ENCODE measurements around the gene TAF11L14.

TAF11L14 gene

DNA sequence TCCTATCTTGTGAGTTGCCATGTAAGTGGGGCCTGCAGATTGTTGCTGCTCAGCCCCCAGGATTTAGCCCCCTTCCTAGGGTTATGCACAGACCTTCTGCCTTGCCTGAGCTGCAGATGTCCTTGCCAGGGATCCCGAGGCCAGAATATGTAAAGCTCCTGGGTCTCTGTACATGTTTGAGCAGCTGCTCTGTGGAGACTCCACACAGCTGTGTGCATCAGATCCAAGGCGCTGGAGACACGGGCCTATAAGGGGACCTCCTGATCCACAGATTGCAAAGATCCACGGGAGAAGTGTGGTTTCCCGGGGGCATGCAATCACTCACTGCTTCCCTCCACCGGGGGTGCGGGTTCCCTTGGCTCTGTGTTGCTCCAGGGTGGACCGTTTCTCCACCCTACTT is 28.9 kb downstream of the TAF11L14 start:
- no peak for TF ChIP-seq BHLHE40 (IDR thresholded peaks at IDR 0.05; ENCODE audit: borderline replicate concordance)
- TF ChIP-seq CTBP1 (IDR thresholded peaks at IDR 0.05; ENCODE audit: borderline replicate concordance), result no peak
- no peak for TF ChIP-seq ARNT (IDR thresholded peaks at IDR 0.05)
- TF ChIP-seq LEF1 (IDR thresholded peaks at IDR 0.05; ENCODE audit: borderline replicate concordance), result no peak
- TF ChIP-seq SUZ12 (IDR thresholded peaks at IDR 0.05), result no peak
- no peak for TF ChIP-seq ZNF384 (IDR thresholded peaks at IDR 0.05)
- TF ChIP-seq FOXM1 (IDR thresholded peaks at IDR 0.05; ENCODE audit: borderline replicate concordance), result no peak
- no peak for TF ChIP-seq L3MBTL2 (conservative IDR thresholded peaks at IDR 0.05)
- TF ChIP-seq SP1 (IDR thresholded peaks at IDR 0.05), result no peak
- TF ChIP-seq FOXA1 (IDR thresholded peaks at IDR 0.05), result no peak
- TF ChIP-seq NFRKB (IDR thresholded peaks at IDR 0.05), result no peak
- TF ChIP-seq ELF4 (IDR thresholded peaks at IDR 0.05), result no peak
- TF ChIP-seq, protein P1, sequence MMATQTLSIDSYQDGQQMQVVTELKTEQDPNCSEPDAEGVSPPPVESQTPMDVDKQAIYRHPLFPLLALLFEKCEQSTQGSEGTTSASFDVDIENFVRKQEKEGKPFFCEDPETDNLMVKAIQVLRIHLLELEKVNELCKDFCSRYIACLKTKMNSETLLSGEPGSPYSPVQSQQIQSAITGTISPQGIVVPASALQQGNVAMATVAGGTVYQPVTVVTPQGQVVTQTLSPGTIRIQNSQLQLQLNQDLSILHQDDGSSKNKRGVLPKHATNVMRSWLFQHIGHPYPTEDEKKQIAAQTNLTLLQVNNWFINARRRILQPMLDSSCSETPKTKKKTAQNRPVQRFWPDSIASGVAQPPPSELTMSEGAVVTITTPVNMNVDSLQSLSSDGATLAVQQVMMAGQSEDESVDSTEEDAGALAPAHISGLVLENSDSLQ (IDR thresholded peaks at IDR 0.05), result no peak
- TF ChIP-seq FOXK2 (IDR thresholded peaks at IDR 0.05), result no peak
- no peak for TF ChIP-seq HDGF (IDR thresholded peaks at IDR 0.05; ENCODE audit: borderline replicate concordance)
- DNase-seq (ENCODE audit: extremely low spot score), result no peak
- ChIA-PET CTCF (no interaction called here), POLR2A (no interaction called here)

DNA sequence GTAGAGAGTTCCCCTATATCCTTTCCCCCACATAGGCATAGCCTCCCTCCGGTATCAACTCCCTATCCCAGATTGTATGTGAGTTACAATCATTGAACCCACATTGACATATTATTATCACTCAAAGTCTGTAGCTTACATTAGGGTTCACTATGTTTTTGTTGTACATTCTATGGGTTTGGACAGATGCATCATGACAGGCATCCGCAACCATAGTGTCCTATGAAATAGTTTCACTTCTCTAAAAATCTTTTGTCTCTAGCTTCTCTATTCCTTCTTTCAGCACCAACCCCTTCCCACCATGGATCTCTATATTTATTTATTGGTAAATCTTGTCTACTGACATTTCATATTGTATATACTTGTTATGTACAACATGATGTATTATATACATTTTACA is 31.6 kb downstream of the TAF11L14 start:
- no peak for DNase-seq (ENCODE audit: extremely low spot score)
- no peak for TF ChIP-seq ARNT (IDR thresholded peaks at IDR 0.05)
- no peak for TF ChIP-seq FOXK2 (IDR thresholded peaks at IDR 0.05)
- TF ChIP-seq ZNF384 (IDR thresholded peaks at IDR 0.05), result no peak
- TF ChIP-seq SUZ12 (IDR thresholded peaks at IDR 0.05), result no peak
- TF ChIP-seq, protein P1 (IDR thresholded peaks at IDR 0.05), result no peak
- TF ChIP-seq FOXM1 (IDR thresholded peaks at IDR 0.05; ENCODE audit: borderline replicate concordance), result no peak
- no peak for TF ChIP-seq L3MBTL2 (conservative IDR thresholded peaks at IDR 0.05)
- TF ChIP-seq TARDBP (IDR thresholded peaks at IDR 0.05), result no peak
- no peak for TF ChIP-seq LEF1 (IDR thresholded peaks at IDR 0.05; ENCODE audit: borderline replicate concordance)
- TF ChIP-seq ELF4 (IDR thresholded peaks at IDR 0.05), result no peak
- TF ChIP-seq CTBP1 (IDR thresholded peaks at IDR 0.05; ENCODE audit: borderline replicate concordance), result no peak
- TF ChIP-seq BHLHE40 (IDR thresholded peaks at IDR 0.05; ENCODE audit: borderline replicate concordance), result no peak
- TF ChIP-seq FOXA1 (IDR thresholded peaks at IDR 0.05), result no peak
- no peak for TF ChIP-seq NFRKB (IDR thresholded peaks at IDR 0.05)
- TF ChIP-seq HDGF (IDR thresholded peaks at IDR 0.05; ENCODE audit: borderline replicate concordance), result no peak
- TF ChIP-seq SP1 (IDR thresholded peaks at IDR 0.05), result no peak
- CTCF ChIA-PET, result no interaction called here
- POLR2A ChIA-PET, result no interaction called here

DNA sequence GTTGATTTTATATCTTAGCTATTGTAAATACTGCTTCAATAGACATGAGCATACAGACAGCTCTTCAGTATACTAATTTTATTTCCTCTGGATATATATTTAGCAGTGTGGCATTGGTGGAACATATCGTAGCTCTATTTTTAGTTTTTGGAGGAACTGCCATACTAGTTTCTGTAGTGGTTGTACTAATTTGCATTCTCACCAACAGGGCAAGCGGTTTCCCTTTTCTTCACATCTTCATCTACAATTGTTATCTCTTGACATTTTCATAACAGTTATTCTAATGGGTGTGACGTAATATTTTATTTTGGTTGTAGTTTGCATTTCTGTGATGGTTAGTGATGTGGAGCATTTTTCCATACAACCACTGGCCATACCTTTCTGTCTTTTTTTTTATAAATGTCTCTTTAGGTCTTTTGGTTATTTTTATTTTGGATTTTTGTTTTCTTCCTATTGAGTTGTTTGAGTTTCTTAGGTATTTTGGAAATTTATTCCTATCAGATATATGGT is 32.5 kb downstream of the TAF11L14 start:
- ChIA-PET CTCF (no interaction called here), POLR2A (no interaction called here)
- DNase-seq (ENCODE audit: extremely low spot score), result no peak
- TF ChIP-seq, protein P1 (IDR thresholded peaks at IDR 0.05), result no peak
- no peak for TF ChIP-seq L3MBTL2 (conservative IDR thresholded peaks at IDR 0.05)
- no peak for TF ChIP-seq ELF4 (IDR thresholded peaks at IDR 0.05)
- TF ChIP-seq SP1 (IDR thresholded peaks at IDR 0.05), result no peak
- TF ChIP-seq FOXM1 (IDR thresholded peaks at IDR 0.05; ENCODE audit: borderline replicate concordance), result no peak
- no peak for TF ChIP-seq SUZ12 (IDR thresholded peaks at IDR 0.05)
- TF ChIP-seq TARDBP (IDR thresholded peaks at IDR 0.05), result no peak
- no peak for TF ChIP-seq FOXK2 (IDR thresholded peaks at IDR 0.05)
- TF ChIP-seq CTBP1 (IDR thresholded peaks at IDR 0.05; ENCODE audit: borderline replicate concordance), result no peak
- TF ChIP-seq HDGF (IDR thresholded peaks at IDR 0.05; ENCODE audit: borderline replicate concordance), result no peak
- no peak for TF ChIP-seq FOXA1 (IDR thresholded peaks at IDR 0.05)
- TF ChIP-seq ARNT (IDR thresholded peaks at IDR 0.05), result no peak
- TF ChIP-seq ZNF384 (IDR thresholded peaks at IDR 0.05), result no peak
- TF ChIP-seq LEF1 (IDR thresholded peaks at IDR 0.05; ENCODE audit: borderline replicate concordance), result no peak
- TF ChIP-seq NFRKB (IDR thresholded peaks at IDR 0.05), result no peak
- no peak for TF ChIP-seq BHLHE40 (IDR thresholded peaks at IDR 0.05; ENCODE audit: borderline replicate concordance)

DNA sequence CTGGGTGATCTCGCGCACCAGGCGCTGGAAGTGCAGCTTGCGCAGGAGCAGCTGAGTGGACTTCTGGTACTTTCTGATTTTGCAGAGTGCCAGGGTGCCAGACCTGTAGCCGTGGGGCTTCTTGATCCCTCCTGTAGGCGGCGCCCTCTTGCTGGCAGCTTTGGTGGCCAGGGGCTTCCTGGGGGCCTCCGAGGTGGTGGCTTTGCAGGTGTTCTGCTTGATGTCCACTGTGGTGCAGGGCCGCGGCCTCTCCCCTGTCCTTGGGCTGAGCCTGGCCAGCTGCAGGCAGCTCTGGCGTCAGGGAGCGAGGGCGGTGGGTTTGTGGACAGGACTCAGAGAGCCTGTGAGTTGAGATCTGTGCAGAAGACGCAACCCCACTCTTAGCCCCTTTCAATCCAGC is 36.1 kb downstream of the TAF11L14 start:
- TF ChIP-seq LEF1 (IDR thresholded peaks at IDR 0.05; ENCODE audit: borderline replicate concordance), result no peak
- ChIA-PET CTCF (no interaction called here), POLR2A (no interaction called here)
- no peak for DNase-seq (ENCODE audit: extremely low spot score)

DNA sequence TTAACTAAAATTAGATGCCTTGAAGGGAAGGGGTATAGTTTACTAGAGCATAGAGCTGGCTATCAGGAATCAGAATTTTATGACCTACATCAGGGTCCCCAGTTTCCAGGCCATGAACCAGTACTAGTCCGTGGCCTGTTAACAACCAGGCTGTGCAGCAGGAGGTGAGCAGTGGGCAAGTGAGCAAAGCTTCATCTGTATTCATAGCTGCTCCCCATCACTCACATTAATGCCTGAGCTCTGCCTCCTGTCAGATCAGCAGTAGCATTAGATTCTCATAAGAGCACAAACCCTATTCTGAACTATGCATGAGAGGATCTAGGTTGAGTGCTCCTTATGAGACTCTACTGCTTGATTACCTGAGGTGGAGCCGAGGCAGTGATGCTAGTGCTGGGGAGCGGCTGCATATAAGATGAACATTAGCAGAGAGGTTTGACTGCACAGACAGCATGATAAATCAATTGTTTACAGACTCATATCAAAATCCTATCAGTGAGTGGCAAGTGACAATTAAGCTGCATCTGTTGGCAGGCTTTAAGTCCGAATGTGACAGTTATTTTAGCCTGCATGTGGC is 44.6 kb downstream of the TAF11L14 start:
- POLR2A ChIA-PET, result no interaction called here
- TF ChIP-seq L3MBTL2 (conservative IDR thresholded peaks at IDR 0.05) (no peak), LEF1 (IDR thresholded peaks at IDR 0.05; ENCODE audit: borderline replicate concordance) (no peak), NFRKB (IDR thresholded peaks at IDR 0.05) (no peak), FOXK2 (IDR thresholded peaks at IDR 0.05) (no peak), ELF4 (IDR thresholded peaks at IDR 0.05) (no peak), FOXA1 (IDR thresholded peaks at IDR 0.05) (no peak), CTBP1 (IDR thresholded peaks at IDR 0.05; ENCODE audit: borderline replicate concordance) (no peak), ZNF384 (IDR thresholded peaks at IDR 0.05) (no peak), SUZ12 (IDR thresholded peaks at IDR 0.05) (no peak)
- TF ChIP-seq, protein P1 (IDR thresholded peaks at IDR 0.05), result no peak
- CTCF ChIA-PET, result no interaction called here
- DNase-seq (ENCODE audit: extremely low spot score), result no peak
